Ishikawa (cell line): Measurements from ENCODE around the gene MSX1.

ENCODE experiments used
- CEBPB ChIP-seq: IDR thresholded peaks from 2 replicates; pipeline ENCODE4 v1.6.1; 2012
- FOXM1 ChIP-seq: IDR thresholded peaks from 2 replicates; pipeline ENCODE4 v1.6.1; 2012; ENCODE audit warnings: low read depth, borderline replicate concordance
- NFIC ChIP-seq: IDR thresholded peaks from 2 replicates; pipeline ENCODE4 v1.6.1; 2012
- RAD21 ChIP-seq: IDR thresholded peaks from 2 replicates; pipeline ENCODE4 v1.6.1; 2012; ENCODE audit warnings: low read depth
- TAF1 ChIP-seq: IDR thresholded peaks from 2 replicates; pipeline ENCODE4 v1.6.1; 2012; ENCODE audit warnings: low read depth, mild to moderate bottlenecking
- TCF12 ChIP-seq: IDR thresholded peaks from 2 replicates; pipeline ENCODE4 v1.6.1; 2012; ENCODE audit warnings: low read depth
- TF ChIP-seq, protein P1 (sequence below): IDR thresholded peaks from 2 replicates; pipeline ENCODE4 v1.6.1; 2012
- TF ChIP-seq, protein P2 (sequence below): IDR thresholded peaks from 2 replicates; pipeline ENCODE4 v1.6.1; 2012; ENCODE audit warnings: low read depth, mild to moderate bottlenecking
- TF ChIP-seq, protein P3 (sequence below): IDR thresholded peaks from 2 replicates; pipeline ENCODE4 v1.6.1; 2012

GRCh38 chr4:4890574-4891255, 31.2 kb downstream of the MSX1 start:
- TF ChIP-seq NFIC (no peak), TCF12 (no peak), RAD21 (no peak), CEBPB (no peak), FOXM1 (no peak), TAF1 (no peak)
- TF ChIP-seq, protein P1, sequence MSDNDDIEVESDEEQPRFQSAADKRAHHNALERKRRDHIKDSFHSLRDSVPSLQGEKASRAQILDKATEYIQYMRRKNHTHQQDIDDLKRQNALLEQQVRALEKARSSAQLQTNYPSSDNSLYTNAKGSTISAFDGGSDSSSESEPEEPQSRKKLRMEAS = no peak
- TF ChIP-seq, protein P2, sequence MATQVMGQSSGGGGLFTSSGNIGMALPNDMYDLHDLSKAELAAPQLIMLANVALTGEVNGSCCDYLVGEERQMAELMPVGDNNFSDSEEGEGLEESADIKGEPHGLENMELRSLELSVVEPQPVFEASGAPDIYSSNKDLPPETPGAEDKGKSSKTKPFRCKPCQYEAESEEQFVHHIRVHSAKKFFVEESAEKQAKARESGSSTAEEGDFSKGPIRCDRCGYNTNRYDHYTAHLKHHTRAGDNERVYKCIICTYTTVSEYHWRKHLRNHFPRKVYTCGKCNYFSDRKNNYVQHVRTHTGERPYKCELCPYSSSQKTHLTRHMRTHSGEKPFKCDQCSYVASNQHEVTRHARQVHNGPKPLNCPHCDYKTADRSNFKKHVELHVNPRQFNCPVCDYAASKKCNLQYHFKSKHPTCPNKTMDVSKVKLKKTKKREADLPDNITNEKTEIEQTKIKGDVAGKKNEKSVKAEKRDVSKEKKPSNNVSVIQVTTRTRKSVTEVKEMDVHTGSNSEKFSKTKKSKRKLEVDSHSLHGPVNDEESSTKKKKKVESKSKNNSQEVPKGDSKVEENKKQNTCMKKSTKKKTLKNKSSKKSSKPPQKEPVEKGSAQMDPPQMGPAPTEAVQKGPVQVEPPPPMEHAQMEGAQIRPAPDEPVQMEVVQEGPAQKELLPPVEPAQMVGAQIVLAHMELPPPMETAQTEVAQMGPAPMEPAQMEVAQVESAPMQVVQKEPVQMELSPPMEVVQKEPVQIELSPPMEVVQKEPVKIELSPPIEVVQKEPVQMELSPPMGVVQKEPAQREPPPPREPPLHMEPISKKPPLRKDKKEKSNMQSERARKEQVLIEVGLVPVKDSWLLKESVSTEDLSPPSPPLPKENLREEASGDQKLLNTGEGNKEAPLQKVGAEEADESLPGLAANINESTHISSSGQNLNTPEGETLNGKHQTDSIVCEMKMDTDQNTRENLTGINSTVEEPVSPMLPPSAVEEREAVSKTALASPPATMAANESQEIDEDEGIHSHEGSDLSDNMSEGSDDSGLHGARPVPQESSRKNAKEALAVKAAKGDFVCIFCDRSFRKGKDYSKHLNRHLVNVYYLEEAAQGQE = no peak
- TF ChIP-seq, protein P3, sequence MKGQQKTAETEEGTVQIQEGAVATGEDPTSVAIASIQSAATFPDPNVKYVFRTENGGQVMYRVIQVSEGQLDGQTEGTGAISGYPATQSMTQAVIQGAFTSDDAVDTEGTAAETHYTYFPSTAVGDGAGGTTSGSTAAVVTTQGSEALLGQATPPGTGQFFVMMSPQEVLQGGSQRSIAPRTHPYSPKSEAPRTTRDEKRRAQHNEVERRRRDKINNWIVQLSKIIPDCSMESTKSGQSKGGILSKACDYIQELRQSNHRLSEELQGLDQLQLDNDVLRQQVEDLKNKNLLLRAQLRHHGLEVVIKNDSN = no peak
